Memory B cell (primary cell): ENCODE results near the gene PLCH1.

Source experiments
- ATAC-seq: fragments of 150-1000 bp; cut with Tn5 transposase; 2 replicates; pipeline ENCODE4 v1.10.0; 2021; ENCODE audit warnings: low read depth, mild to moderate bottlenecking, moderate library complexity
- DNase-seq, 2 donors: peaks; one replicate each; pipeline ENCODE4 v3.0.0; 2022; ENCODE audit warnings: low spot score in 2 of 2
- H3K27ac Mint-ChIP-seq: one replicate; pipeline ENCODE4 v1.8.0; 2022; ENCODE audit warnings: mild to moderate bottlenecking, moderate library complexity, mixed read lengths
- H3K27me3 Mint-ChIP-seq: one replicate; pipeline ENCODE4 v1.8.0; 2022; ENCODE audit warnings: mixed read lengths
- H3K36me3 Mint-ChIP-seq: one replicate; pipeline ENCODE4 v1.8.0; 2022; ENCODE audit warnings: mild to moderate bottlenecking, mixed read lengths
- H3K4me1 Mint-ChIP-seq: one replicate; pipeline ENCODE4 v1.8.0; 2022; ENCODE audit warnings: mixed read lengths
- H3K4me3 Mint-ChIP-seq: one replicate; pipeline ENCODE4 v1.8.0; 2022; ENCODE audit warnings: mild to moderate bottlenecking, moderate library complexity, mixed read lengths
- H3K9me3 Mint-ChIP-seq: one replicate; pipeline ENCODE4 v1.8.0; 2022; ENCODE audit warnings: mixed read lengths

The PLCH1 gene

DNA sequence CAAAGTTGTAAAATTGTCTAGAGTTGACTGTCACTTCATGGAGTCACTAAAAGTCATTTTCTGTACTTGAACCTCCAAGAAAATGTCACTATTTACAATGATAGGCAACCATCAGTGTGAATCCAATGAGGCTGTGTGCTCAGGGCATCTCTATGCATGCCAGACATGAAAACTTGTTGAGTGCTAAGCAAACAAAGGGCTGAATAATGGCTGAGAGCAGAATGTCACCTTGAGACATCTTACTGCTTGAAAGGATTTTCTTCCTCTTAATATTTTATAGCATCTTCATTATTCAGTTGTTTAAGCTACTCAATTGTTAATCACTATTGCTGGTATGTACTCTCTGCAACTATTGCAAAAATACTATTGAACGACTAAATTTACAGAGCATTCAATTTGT is 184.7 kb downstream of the PLCH1 start:
- ATAC-seq: no peak
- no peaks in the 10 kb centered on the region for H3K4me1 Mint-ChIP-seq
- no peak overlapping the region for H3K4me3 Mint-ChIP-seq
- H3K27me3 Mint-ChIP-seq: no peaks in the 10 kb centered on the region
- no peaks in the 10 kb centered on the region for H3K36me3 Mint-ChIP-seq
- H3K27ac Mint-ChIP-seq: no peak overlapping the region
- H3K9me3 Mint-ChIP-seq: no peaks in the 10 kb centered on the region
- DNase-seq: no peak

DNA sequence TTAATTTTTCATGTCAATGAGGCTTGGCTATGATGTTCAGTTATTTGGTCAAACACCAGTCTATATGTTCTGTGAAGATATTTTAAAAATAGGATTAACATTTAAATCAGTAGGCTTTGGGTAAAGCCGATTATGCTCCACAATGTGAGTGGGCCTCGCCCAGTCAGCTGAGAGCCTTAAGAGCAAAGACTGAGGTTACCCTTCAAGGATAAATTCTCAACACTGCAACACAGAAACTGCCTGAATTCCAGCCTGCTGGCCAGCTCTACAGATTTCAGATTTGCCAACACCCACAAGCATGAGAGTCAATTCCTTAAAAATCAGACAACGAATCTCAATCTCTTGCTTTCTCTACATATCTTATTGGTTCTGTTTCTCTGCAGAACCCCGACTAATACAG is 188.3 kb downstream of the PLCH1 start:
- no peaks in the 10 kb centered on the region for H3K36me3 Mint-ChIP-seq
- H3K4me1 Mint-ChIP-seq: no peaks in the 10 kb centered on the region
- peaks cover 2% of the 10 kb centered on the region for H3K27me3 Mint-ChIP-seq
- no peak overlapping the region for H3K27ac Mint-ChIP-seq
- DNase-seq (no peak), ATAC-seq (no peak)
- H3K9me3 Mint-ChIP-seq: no peaks in the 10 kb centered on the region
- H3K4me3 Mint-ChIP-seq: no peak overlapping the region

DNA sequence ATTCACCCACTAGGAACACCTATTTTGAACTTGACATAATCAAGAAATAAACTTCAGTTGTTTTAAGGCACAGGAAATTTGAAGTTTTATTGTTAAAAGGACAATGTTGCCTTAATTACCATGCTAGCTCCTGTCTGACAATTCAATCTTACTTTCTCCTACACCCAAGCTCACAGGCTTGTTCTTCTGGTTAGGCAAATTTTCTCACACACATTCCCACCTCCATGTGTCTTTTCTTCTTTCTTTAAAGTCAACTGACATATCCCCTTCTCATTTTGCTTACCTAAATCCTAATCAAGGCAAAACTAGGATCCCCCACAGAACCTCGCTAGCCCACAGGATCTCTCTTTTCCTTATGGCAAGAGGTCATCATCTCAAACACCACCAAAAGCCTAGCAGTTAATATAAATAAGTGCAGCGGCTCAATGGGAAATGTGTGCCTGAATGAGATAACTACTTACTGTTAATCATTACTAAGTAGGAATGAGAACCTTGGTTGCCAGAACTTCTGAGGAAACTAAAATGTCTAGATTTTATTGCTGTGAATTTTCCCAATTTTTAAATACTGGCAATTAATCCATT is 189.3 kb downstream of the PLCH1 start:
- no peaks in the 10 kb centered on the region for H3K9me3 Mint-ChIP-seq
- no peak overlapping the region for H3K27ac Mint-ChIP-seq
- H3K27me3 Mint-ChIP-seq: peaks cover 2% of the 10 kb centered on the region
- ATAC-seq: no peak
- DNase-seq: no peak
- H3K4me3 Mint-ChIP-seq: no peak overlapping the region
- H3K4me1 Mint-ChIP-seq: no peaks in the 10 kb centered on the region
- no peaks in the 10 kb centered on the region for H3K36me3 Mint-ChIP-seq

DNA sequence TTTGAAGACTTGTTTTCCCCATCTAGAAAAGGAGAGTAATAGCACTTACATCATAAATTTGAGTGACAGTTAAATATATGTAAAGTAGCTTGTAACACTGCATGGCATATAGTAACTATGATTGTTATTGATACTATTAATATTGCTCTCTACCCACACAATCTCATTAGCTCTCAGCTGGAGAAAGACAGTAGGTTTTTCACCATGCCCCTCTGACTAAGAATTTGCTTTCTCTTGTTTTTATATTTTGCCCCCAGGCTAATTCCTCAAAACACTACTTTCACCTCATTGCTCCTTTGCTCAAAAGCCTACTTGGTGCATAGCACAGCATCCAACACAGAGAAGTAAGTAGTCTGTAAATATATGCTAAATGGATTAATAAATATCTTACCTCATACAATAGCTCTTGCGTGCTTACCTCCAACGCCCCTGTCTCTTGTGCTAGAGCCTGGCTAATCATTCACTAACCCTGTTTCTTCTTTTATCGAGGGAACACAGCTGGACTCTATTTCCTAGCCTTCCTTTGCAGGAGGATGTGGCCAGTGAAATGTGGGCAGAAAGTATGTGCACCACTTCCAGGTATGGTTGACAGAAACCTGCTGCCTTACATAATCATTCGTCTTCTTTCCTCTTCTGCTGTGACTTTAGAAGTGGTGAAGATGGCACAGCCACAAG is 190.0 kb downstream of the PLCH1 start:
- Mint-ChIP-seq H3K27ac (no peak overlapping the region), H3K36me3 (no peaks in the 10 kb centered on the region), H3K27me3 (peaks cover 2% of the 10 kb centered on the region), H3K9me3 (no peaks in the 10 kb centered on the region), H3K4me1 (no peaks in the 10 kb centered on the region), H3K4me3 (no peak overlapping the region)
- DNase-seq (no peak), ATAC-seq (no peak)

DNA sequence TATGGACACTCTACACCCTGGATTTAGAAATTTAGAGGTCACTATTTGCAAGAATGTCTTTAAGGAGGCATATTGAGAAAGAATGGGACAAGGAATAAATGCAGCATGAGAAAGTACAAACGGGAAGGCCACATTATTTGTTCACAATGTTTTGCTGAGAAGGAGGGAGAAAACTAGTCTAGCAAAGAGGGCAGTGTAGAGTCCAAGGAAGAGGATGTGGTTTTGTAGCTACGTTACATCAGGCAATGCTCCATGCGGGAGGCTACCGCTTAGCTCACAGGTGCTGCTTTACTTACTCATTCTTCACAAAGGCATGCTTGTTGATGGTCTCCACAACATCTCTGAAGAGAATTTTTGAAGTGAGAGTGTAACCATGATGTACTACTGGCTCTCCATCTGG is 191.1 kb downstream of the PLCH1 start:
- H3K36me3 Mint-ChIP-seq: no peaks in the 10 kb centered on the region
- no peak overlapping the region for H3K4me3 Mint-ChIP-seq
- H3K9me3 Mint-ChIP-seq: no peaks in the 10 kb centered on the region
- DNase-seq (no peak), ATAC-seq (no peak)
- no peaks in the 10 kb centered on the region for H3K4me1 Mint-ChIP-seq
- H3K27me3 Mint-ChIP-seq: peaks cover 2% of the 10 kb centered on the region
- no peak overlapping the region for H3K27ac Mint-ChIP-seq

DNA sequence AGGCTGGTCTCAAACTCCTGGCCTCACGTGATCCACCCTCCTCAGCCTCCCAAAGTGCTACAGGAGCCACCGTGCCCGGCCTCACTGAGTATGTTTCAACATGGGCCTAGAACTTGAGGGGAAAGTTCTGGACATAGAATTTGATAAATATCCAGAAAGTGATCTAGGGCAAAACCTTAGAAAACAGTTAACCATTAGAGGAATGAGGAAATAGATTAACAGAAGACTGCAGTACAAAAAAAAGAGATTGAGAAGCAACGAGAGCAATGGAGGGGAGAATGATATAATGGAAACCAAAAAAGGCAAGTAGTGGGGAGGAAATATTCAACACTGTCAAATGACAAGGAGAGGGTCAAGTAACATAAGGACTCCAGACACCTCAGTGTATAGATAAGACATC is 191.5 kb downstream of the PLCH1 start:
- Mint-ChIP-seq H3K4me3 (no peak overlapping the region), H3K27me3 (peaks cover 2% of the 10 kb centered on the region), H3K4me1 (no peaks in the 10 kb centered on the region), H3K27ac (no peak overlapping the region), H3K9me3 (no peaks in the 10 kb centered on the region), H3K36me3 (no peaks in the 10 kb centered on the region)
- ATAC-seq (no peak), DNase-seq (no peak)

DNA sequence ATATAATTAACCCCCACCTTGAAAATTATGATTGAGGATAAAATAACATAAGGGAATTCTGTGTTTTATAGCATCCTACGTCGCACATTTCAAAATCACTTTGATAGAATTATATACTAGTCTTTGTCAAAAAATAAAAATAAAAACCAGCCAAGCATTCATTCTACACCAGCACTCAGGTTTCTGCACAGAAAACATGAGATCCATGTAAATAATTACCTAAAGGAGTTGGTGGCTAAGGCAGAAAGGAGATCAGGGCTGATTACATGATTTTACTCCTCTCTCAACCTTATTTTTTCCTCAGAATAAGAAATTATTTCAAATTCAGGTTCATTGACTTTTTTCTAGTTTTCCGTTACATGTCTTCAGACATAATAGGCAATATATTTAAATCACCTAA is 194.5 kb downstream of the PLCH1 start:
- Mint-ChIP-seq H3K4me3 (no peak overlapping the region), H3K36me3 (no peaks in the 10 kb centered on the region), H3K27me3 (peaks cover 2% of the 10 kb centered on the region), H3K27ac (no peak overlapping the region), H3K9me3 (no peaks in the 10 kb centered on the region), H3K4me1 (no peaks in the 10 kb centered on the region)
- ATAC-seq: no peak
- no peak for DNase-seq

DNA sequence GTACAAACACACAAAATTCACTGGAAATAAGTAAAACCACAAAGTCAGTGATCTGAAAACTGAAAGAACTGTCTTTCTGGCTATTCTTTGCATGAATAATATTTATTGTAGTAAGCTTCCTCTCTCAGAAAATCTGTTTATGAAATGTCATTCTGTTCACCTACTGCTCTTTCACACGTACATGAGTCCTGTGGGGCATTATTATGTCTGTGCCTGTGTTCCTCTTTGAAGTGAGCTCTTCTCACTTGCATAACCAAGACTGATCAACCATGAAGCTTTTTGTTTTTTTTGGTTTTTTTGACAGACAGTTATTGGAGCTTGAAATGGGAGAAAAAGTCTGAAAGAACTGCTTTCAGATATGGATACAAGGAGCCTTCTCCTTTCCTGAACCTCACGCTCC is 195.8 kb downstream of the PLCH1 start:
- Mint-ChIP-seq H3K27ac (no peak overlapping the region), H3K4me1 (no peaks in the 10 kb centered on the region), H3K4me3 (no peak overlapping the region)

DNA sequence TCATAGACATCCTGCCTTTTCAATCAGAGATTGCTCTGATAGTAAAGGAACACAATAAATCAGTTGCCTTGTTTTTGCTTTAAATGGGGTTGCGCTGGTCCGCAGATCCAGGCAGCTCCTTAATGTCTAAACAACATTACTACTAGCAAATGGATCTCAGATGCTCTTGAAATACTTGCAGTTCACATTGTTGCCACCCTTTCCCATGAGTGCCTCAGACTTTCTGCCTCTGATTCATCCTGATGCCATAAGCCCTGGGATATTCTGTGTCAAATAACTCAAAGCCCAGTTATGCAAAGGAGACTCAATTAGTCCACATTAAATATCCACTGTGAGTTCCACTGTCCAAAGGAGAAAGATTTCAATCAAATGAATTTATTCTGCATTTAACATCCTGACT is 196.7 kb downstream of the PLCH1 start:
- Mint-ChIP-seq H3K9me3 (peaks cover 2% of the 10 kb centered on the region), H3K4me1 (no peaks in the 10 kb centered on the region), H3K27ac (no peak overlapping the region), H3K4me3 (no peak overlapping the region), H3K27me3 (peaks cover 2% of the 10 kb centered on the region), H3K36me3 (no peaks in the 10 kb centered on the region)
- ATAC-seq (no peak), DNase-seq (no peak)

More for the DNA sequence above, 195.8 kb downstream of the PLCH1 start:
- ATAC-seq: no peak
- Mint-ChIP-seq H3K9me3 (no peaks in the 10 kb centered on the region), H3K36me3 (no peaks in the 10 kb centered on the region), H3K27me3 (peaks cover 2% of the 10 kb centered on the region)
- no peak for DNase-seq

DNA sequence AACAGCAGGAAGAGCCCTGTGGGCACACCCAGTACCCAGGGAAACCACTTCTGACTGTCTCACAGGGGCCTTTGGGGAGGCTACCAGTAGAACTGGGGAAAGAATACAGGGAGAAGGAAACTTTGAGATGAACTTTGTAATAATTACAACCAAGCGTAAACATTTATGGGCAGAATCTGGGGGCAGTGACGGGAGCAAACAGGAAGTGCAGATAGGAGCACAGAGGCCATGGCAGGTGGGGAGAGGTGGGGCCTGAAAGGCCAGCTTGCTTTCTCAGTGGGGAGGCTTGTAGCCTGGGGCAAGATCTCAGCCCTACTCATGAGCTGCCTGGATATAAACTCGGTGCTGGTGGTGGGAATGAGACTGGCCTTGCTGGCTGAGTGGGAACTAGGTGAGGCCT is 209.8 kb downstream of the PLCH1 start:
- ATAC-seq (no peak), DNase-seq (no peak)
- H3K27me3 Mint-ChIP-seq: peaks cover 7% of the 10 kb centered on the region
- H3K27ac Mint-ChIP-seq: no peak overlapping the region
- no peak overlapping the region for H3K4me3 Mint-ChIP-seq
- no peaks in the 10 kb centered on the region for H3K4me1 Mint-ChIP-seq
- no peaks in the 10 kb centered on the region for H3K36me3 Mint-ChIP-seq
- H3K9me3 Mint-ChIP-seq: peaks cover 7% of the 10 kb centered on the region

DNA sequence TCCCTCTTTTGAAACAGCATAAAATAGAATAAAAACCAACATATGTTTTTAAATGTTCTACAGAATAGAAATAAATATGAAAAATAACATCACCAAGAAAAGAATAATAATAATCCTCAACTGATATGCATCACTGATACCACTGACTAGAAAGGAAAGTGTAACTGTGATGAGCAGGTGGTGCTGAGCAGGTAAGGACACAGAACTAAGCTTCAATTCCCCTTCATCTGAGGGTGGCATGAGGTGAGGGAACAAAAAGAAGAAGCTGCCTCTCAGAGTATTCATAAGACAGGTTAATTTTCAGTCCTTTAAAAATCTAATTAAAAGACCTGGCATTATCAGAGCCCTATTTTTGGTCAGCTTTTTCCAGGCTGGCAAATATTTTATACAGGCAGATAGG is 216.3 kb downstream of the PLCH1 start:
- Mint-ChIP-seq H3K4me3 (no peak overlapping the region), H3K4me1 (no peaks in the 10 kb centered on the region), H3K9me3 (peaks cover 2% of the 10 kb centered on the region), H3K36me3 (no peaks in the 10 kb centered on the region), H3K27ac (no peak overlapping the region), H3K27me3 (peaks cover 7% of the 10 kb centered on the region)
- ATAC-seq: no peak
- DNase-seq: no peak

DNA sequence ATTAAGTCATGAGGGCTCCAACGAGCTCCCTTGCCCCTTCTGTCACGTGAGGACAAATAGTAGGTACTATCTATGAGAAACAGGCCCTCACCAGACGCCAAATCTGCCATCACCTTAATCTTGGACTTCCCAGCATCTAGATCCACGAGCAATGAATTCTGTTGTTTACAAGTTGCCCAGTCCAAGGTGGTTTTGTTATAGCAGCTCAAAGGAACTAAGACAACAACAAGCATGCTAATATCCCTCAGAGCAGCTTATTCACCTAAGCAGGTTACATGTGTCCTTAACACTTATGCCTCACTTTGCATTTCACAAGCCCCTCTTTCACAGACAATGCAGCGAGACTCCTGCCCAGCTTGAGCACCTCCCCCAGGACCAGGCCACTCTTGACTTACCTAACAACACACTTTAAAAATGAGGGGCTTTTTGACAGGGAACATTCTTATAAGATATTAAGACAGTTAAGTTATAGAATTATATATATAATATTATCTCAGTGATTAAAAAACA is 219.5 kb downstream of the PLCH1 start:
- no peaks in the 10 kb centered on the region for H3K36me3 Mint-ChIP-seq
- H3K9me3 Mint-ChIP-seq: no peaks in the 10 kb centered on the region
- no peaks in the 10 kb centered on the region for H3K4me1 Mint-ChIP-seq
- H3K4me3 Mint-ChIP-seq: no peak overlapping the region
- ATAC-seq (no peak), DNase-seq (no peak)
- H3K27me3 Mint-ChIP-seq: peaks cover 3% of the 10 kb centered on the region
- H3K27ac Mint-ChIP-seq: no peak overlapping the region

DNA sequence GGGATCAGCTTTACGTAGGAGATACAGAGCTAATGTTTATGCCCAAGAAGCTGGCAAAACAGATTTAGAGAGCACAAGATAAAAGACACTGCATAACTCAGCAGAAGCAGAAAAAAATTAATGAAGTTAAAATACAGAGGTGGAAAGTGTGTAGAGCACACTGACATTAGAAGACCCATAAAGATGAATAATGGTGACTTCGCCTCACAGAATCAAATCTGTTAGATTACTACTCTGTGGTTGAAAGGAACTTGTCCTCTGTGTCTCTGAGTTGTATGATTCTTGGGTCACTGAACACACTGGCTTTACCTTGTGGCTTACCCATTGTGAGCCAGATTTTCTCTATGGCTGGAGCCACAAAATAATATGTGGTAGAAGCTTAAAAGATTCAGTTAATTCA is 224.4 kb downstream of the PLCH1 start:
- Mint-ChIP-seq H3K27ac (no peak overlapping the region), H3K4me1 (no peaks in the 10 kb centered on the region), H3K36me3 (no peaks in the 10 kb centered on the region), H3K27me3 (peaks cover 9% of the 10 kb centered on the region), H3K4me3 (no peak overlapping the region), H3K9me3 (no peaks in the 10 kb centered on the region)
- DNase-seq (no peak), ATAC-seq (no peak)

DNA sequence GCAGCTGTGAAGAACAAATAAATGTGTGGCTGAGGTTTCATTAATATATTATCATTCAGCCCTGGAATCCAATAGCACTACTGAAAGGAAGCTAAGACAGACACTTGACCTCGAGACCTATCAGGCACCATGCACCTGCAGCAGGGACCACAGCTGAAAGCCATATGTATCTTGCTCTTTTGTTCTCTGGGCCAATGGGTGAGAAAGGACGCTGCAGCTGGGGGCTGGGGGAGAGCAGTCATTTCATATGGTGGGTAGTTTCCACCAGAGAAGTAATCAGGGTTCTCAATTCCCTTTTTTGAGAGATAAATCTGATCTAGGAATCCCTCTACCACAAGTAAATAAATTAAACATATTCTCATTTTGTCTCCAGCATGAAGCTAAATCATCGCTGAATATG is 225.8 kb downstream of the PLCH1 start:
- H3K9me3 Mint-ChIP-seq: no peaks in the 10 kb centered on the region
- H3K4me3 Mint-ChIP-seq: no peak overlapping the region
- ATAC-seq (no peak), DNase-seq (no peak)
- H3K27ac Mint-ChIP-seq: no peak overlapping the region
- H3K36me3 Mint-ChIP-seq: no peaks in the 10 kb centered on the region
- H3K4me1 Mint-ChIP-seq: no peaks in the 10 kb centered on the region
- peaks cover 9% of the 10 kb centered on the region for H3K27me3 Mint-ChIP-seq

DNA sequence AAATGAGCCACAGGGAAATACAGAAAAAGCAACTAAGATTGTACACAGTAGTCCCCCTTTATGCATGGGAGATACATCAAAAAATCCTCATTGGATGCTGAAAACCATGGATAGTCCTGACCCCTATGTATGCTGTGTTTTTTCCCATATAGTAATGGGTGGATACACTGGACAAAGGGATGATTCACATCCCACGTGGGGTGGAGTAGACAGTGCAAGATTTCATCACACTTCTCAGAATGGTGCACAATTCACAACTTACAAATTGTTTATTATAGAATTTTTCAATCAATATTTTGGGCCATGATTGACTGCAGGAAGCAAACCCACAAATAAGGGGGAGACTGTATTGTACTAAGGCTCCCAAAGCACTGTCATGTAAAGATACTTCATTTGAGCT is 227.0 kb downstream of the PLCH1 start:
- H3K9me3 Mint-ChIP-seq: no peaks in the 10 kb centered on the region
- ATAC-seq (no peak), DNase-seq (no peak)

More for the DNA sequence above, 227.0 kb downstream of the PLCH1 start:
- Mint-ChIP-seq H3K36me3 (no peaks in the 10 kb centered on the region), H3K4me1 (no peaks in the 10 kb centered on the region), H3K27ac (no peak overlapping the region), H3K27me3 (peaks cover 11% of the 10 kb centered on the region), H3K4me3 (no peak overlapping the region)
